Trophoblast cell (in vitro differentiated cells and primary cell): Measurements from ENCODE around the gene FERMT2.

Experiments
- DNase-seq, 2 donors: peaks; one replicate each; pipeline ENCODE4 v3.0.0-alpha.2; 2016
- H2AFZ ChIP-seq: 2 replicates; pipeline ENCODE4 v1.6.1; 2013; ENCODE audit warnings: low read length, moderate library complexity, mild to moderate bottlenecking; ENCODE audit not compliant: insufficient read depth, poor library complexity
- H2AK5ac ChIP-seq: 2 replicates; pipeline ENCODE4 v1.6.1; 2013; ENCODE audit warnings: mild to moderate bottlenecking, low read length
- H2BK120ac ChIP-seq: 2 replicates; pipeline ENCODE4 v1.6.1; 2013; ENCODE audit warnings: low read length, mild to moderate bottlenecking, moderate library complexity; ENCODE audit not compliant: insufficient read depth, poor library complexity
- H2BK12ac ChIP-seq: 2 replicates; pipeline ENCODE4 v1.6.1; 2013; ENCODE audit warnings: mild to moderate bottlenecking, low read length, moderate library complexity
- H2BK5ac ChIP-seq: 2 replicates; pipeline ENCODE4 v1.6.1; 2013; ENCODE audit warnings: low read length, low read depth, moderate library complexity, mild to moderate bottlenecking; ENCODE audit not compliant: poor library complexity
- H3K14ac ChIP-seq: 2 replicates; pipeline ENCODE4 v1.6.1; 2013; ENCODE audit warnings: mild to moderate bottlenecking, low read length
- H3K18ac ChIP-seq: 2 replicates; pipeline ENCODE4 v1.6.1; 2013; ENCODE audit warnings: mild to moderate bottlenecking, low read length
- H3K23ac ChIP-seq: 2 replicates; pipeline ENCODE4 v1.6.1; 2013; ENCODE audit warnings: low read length
- H3K27ac ChIP-seq: 2 replicates; pipeline ENCODE4 v1.5.1; 2013; ENCODE audit warnings: low read depth, mild to moderate bottlenecking, inconsistent platforms, low read length, moderate library complexity
- H3K27me3 ChIP-seq: 2 replicates; pipeline ENCODE4 v1.6.1; 2013; ENCODE audit warnings: inconsistent platforms, mild to moderate bottlenecking, low read length, moderate library complexity; ENCODE audit not compliant: insufficient read depth
- H3K36me3 ChIP-seq, 2 experiments: 1 replicate in 1 of 2; 2 replicates in 1 of 2; pipeline ENCODE4 v1.6.1; 2013; ENCODE audit warnings: low read length in 2 of 2, mild to moderate bottlenecking in 2 of 2, moderate library complexity in 1 of 2; ENCODE audit not compliant: insufficient read depth in 2 of 2, control insufficient read depth in 1 of 2
- H3K4ac ChIP-seq: 2 replicates; pipeline ENCODE4 v1.6.1; 2013; ENCODE audit warnings: low read depth, mild to moderate bottlenecking, low read length, moderate library complexity
- H3K4me1 ChIP-seq, 2 experiments: 1 replicate in 1 of 2; 2 replicates in 1 of 2; pipeline ENCODE4 v1.6.1; 2013; ENCODE audit warnings: low read length in 2 of 2, mild to moderate bottlenecking in 2 of 2, moderate library complexity in 1 of 2; ENCODE audit not compliant: insufficient read depth in 2 of 2, control insufficient read depth in 1 of 2
- H3K4me2 ChIP-seq: 2 replicates; pipeline ENCODE4 v1.6.1; 2013; ENCODE audit warnings: inconsistent platforms, mild to moderate bottlenecking, low read length, moderate library complexity
- H3K4me3 ChIP-seq: 2 replicates; pipeline ENCODE4 v1.5.1; 2013; ENCODE audit warnings: mild to moderate bottlenecking, low read depth, low read length, inconsistent platforms
- H3K79me1 ChIP-seq: one replicate; pipeline ENCODE4 v1.6.1; 2013; ENCODE audit warnings: low read length
- H3K79me2 ChIP-seq: 2 replicates; pipeline ENCODE4 v1.6.1; 2013; ENCODE audit warnings: low read length, mild to moderate bottlenecking; ENCODE audit not compliant: control insufficient read depth, insufficient read depth, poor library complexity
- H3K9ac ChIP-seq: 2 replicates; pipeline ENCODE4 v1.6.1; 2013; ENCODE audit warnings: mild to moderate bottlenecking, low read length
- H3K9me3 ChIP-seq: 2 replicates; pipeline ENCODE4 v1.6.1; 2013; ENCODE audit warnings: low read depth, mild to moderate bottlenecking, control low read depth, inconsistent platforms, low read length; ENCODE audit not compliant: insufficient read depth
- H4K12ac ChIP-seq: 2 replicates; pipeline ENCODE4 v1.6.1; 2013; ENCODE audit warnings: low read depth, mild to moderate bottlenecking, low read length, moderate library complexity
- H4K8ac ChIP-seq: 2 replicates; pipeline ENCODE4 v1.6.1; 2013; ENCODE audit warnings: low read depth, mild to moderate bottlenecking, low read length, moderate library complexity
- H4K91ac ChIP-seq: one replicate; pipeline ENCODE4 v1.6.1; 2013; ENCODE audit warnings: low read depth, mild to moderate bottlenecking, low read length, moderate library complexity
- WGBS: extraction: QIAGEN DNeasy Blood & Tissue Kit; methylation state at CpG from one replicate; pipeline ENCODE4 v1.1.7; 2013; ENCODE audit warnings: missing lambda C conversion rate; ENCODE audit not compliant: insufficient read length, insufficient coverage; ENCODE audit errors: extremely low coverage; 5-methylcytosine and 5-hydroxymethylcytosine counted together

FERMT2 gene

DNA sequence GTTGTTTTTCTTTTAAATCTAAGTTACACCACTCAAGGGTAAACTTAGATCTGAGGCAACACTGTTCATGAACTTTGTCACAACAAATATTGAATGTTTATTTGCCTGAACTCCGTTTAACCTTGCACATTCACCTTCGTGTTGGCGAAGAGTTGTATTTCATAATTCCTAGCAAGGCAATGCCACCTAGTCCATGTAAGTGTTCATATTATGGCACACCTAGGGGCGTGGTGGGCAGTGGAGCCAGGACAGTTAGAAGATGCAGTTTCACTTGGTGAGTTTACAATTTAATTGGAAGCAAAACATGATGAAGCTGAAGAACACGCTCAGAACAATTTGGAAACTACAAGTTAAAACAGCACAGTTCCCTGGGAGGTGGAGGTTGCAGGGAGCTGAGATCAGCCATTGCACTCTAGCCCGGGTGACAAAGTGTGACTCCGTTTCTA is 129.0 kb downstream of the FERMT2 start:
- H3K9ac ChIP-seq, result no peak overlapping the region
- no peaks in the 10 kb centered on the region for H3K79me2 ChIP-seq
- H3K79me1 ChIP-seq, result no peaks in the 10 kb centered on the region
- H3K4me3 ChIP-seq, result no peak overlapping the region
- H2AK5ac ChIP-seq, result no peak overlapping the region
- no peak overlapping the region for H3K14ac ChIP-seq
- H3K9me3 ChIP-seq, result no peaks in the 10 kb centered on the region
- no peaks in the 10 kb centered on the region for H3K4me1 ChIP-seq
- no peak for DNase-seq
- H4K12ac ChIP-seq, result no peak overlapping the region
- no peak overlapping the region for H2BK5ac ChIP-seq
- no peak overlapping the region for H2BK120ac ChIP-seq
- WGBS, result no CpG with 5 or more reads among the region's 7 CpGs
- no peak overlapping the region for H3K23ac ChIP-seq
- no peak overlapping the region for H3K4ac ChIP-seq
- H4K91ac ChIP-seq, result no peak overlapping the region
- H3K27ac ChIP-seq, result no peak overlapping the region
- no peak overlapping the region for H2BK12ac ChIP-seq
- H3K18ac ChIP-seq, result no peak overlapping the region
- no peaks in the 10 kb centered on the region for H3K27me3 ChIP-seq
- H3K36me3 ChIP-seq, result no peaks in the 10 kb centered on the region
- no peak overlapping the region for H4K8ac ChIP-seq
- no peak overlapping the region for H3K4me2 ChIP-seq
- no peak overlapping the region for H2AFZ ChIP-seq

DNA sequence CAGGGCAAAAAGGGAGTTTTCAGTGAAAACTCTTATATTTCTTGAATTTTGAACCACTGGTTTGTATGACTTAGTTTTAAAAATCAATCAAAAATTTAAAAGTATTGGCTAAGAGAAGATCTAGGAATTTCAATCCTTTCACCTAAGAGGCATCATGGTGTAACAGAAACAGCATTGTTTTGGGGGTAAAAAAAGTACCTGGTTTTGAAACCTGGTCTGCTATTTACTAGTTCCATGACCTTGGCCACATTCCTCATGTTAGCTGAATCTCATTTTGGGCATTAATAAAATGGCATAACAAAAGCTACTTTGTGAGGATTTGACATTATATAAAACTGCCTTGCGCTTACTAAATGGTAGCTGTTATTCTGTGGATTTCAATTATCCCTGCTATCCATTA is 142.7 kb downstream of the FERMT2 start:
- no peak overlapping the region for H3K4ac ChIP-seq
- H2BK120ac ChIP-seq, result no peak overlapping the region
- H4K12ac ChIP-seq, result no peak overlapping the region
- no peak overlapping the region for H3K4me3 ChIP-seq
- no peak for DNase-seq
- no CpG with 5 or more reads among the region's 1 CpG for WGBS
- H3K4me2 ChIP-seq, result no peak overlapping the region
- no peak overlapping the region for H4K91ac ChIP-seq
- H2BK5ac ChIP-seq, result no peak overlapping the region
- H3K14ac ChIP-seq, result no peak overlapping the region
- no peak overlapping the region for H4K8ac ChIP-seq
- no peak overlapping the region for H2BK12ac ChIP-seq
- H3K9ac ChIP-seq, result no peak overlapping the region
- H3K23ac ChIP-seq, result no peak overlapping the region
- no peaks in the 10 kb centered on the region for H3K79me1 ChIP-seq
- no peak overlapping the region for H2AFZ ChIP-seq
- no peak overlapping the region for H3K18ac ChIP-seq
- H2AK5ac ChIP-seq, result no peak overlapping the region
- H3K27me3 ChIP-seq, result no peaks in the 10 kb centered on the region
- no peaks in the 10 kb centered on the region for H3K9me3 ChIP-seq
- H3K79me2 ChIP-seq, result no peaks in the 10 kb centered on the region
- no peaks in the 10 kb centered on the region for H3K4me1 ChIP-seq
- no peaks in the 10 kb centered on the region for H3K36me3 ChIP-seq
- H3K27ac ChIP-seq, result no peak overlapping the region
